GM23338 (cell line): Measurements from ENCODE around the gene NKAIN2. TPM values are rescaled to one million over a fixed set of nuclear protein-coding genes. Genes with fewer than 3 reads are reported as not detected.

Experiments
- ATAC-seq: fragments of 200-7000 bp; cut with Tn5 transposase; 3 replicates; pipeline ENCODE4 v1.9.1; 2020
- DNase-seq: peaks from one replicate; pipeline ENCODE4 v3.0.0-alpha.2; 2015; ENCODE audit warnings: low spot score
- H2AFZ ChIP-seq: fragments of 200-600 bp; sonication (generic); 2 replicates; pipeline ENCODE4 v1.8.0; 2016; ENCODE audit warnings: antibody characterized with exemption, mild to moderate bottlenecking, moderate library complexity
- H3F3A ChIP-seq: fragments of 200-600 bp; sonication (generic); replicated peaks from 2 replicates; pipeline ENCODE4 v1.8.0; 2017; ENCODE audit warnings: antibody characterized with exemption, mixed run types, low read depth
- H3K27ac ChIP-seq: fragments of 200-600 bp; sonication (generic); 2 replicates; pipeline ENCODE4 v1.6.1; 2016; ENCODE audit warnings: low read depth
- H3K27me3 ChIP-seq: fragments of 200-600 bp; sonication (generic); 2 replicates; pipeline ENCODE4 v1.8.0; 2016; ENCODE audit warnings: mild to moderate bottlenecking, mixed run types, moderate library complexity; ENCODE audit not compliant: insufficient read depth
- H3K36me3 ChIP-seq: fragments of 200-600 bp; sonication (generic); 2 replicates; pipeline ENCODE4 v1.8.0; 2016; ENCODE audit warnings: mild to moderate bottlenecking; ENCODE audit not compliant: insufficient read depth
- H3K4me1 ChIP-seq: fragments of 200-600 bp; sonication (generic); 2 replicates; pipeline ENCODE4 v1.8.0; 2016; ENCODE audit warnings: mild to moderate bottlenecking, moderate library complexity; ENCODE audit not compliant: insufficient read depth
- H3K4me2 ChIP-seq: fragments of 200-600 bp; sonication (generic); 2 replicates; pipeline ENCODE4 v1.7.1; 2017; ENCODE audit warnings: mixed run types
- H3K4me3 ChIP-seq: fragments of 200-600 bp; sonication (generic); 2 replicates; pipeline ENCODE4 v1.6.1; 2016; ENCODE audit warnings: mixed run types
- H3K79me2 ChIP-seq: fragments of 200-600 bp; sonication (generic); replicated peaks from 2 replicates; pipeline ENCODE4 v1.8.0; 2017; ENCODE audit warnings: mild to moderate bottlenecking; ENCODE audit not compliant: insufficient read depth
- H3K9me2 ChIP-seq: fragments of 200-600 bp; sonication (generic); 2 replicates; pipeline ENCODE4 v1.8.0; 2017; ENCODE audit not compliant: insufficient read depth
- H4K20me1 ChIP-seq: fragments of 200-600 bp; sonication (generic); replicated peaks from 2 replicates; pipeline ENCODE4 v1.8.0; 2017; ENCODE audit warnings: mild to moderate bottlenecking; ENCODE audit not compliant: insufficient read depth
- H3K27ac Mint-ChIP-seq: 2 replicates; pipeline ENCODE4 v1.8.0; 2020; ENCODE audit warnings: inconsistent platforms, mild to moderate bottlenecking, moderate library complexity, mixed read lengths
- H3K27me3 Mint-ChIP-seq: 3 replicates; pipeline ENCODE4 v1.8.0; 2022; ENCODE audit warnings: low read depth, mild to moderate bottlenecking, moderate library complexity, mixed read lengths, inconsistent platforms; ENCODE audit not compliant: insufficient read depth, poor library complexity
- H3K36me3 Mint-ChIP-seq: 3 replicates; pipeline ENCODE4 v1.8.0; 2021; ENCODE audit warnings: low read depth, mild to moderate bottlenecking, inconsistent platforms, moderate library complexity, mixed read lengths
- H3K4me1 Mint-ChIP-seq: 3 replicates; pipeline ENCODE4 v1.8.0; 2020; ENCODE audit warnings: mild to moderate bottlenecking, inconsistent platforms, mixed read lengths
- H3K4me3 Mint-ChIP-seq: 3 replicates; pipeline ENCODE4 v1.8.0; 2021; ENCODE audit warnings: moderate library complexity, mild to moderate bottlenecking, inconsistent platforms, mixed read lengths
- H3K9me3 Mint-ChIP-seq: 3 replicates; pipeline ENCODE4 v1.8.0; 2020; ENCODE audit warnings: moderate library complexity, mild to moderate bottlenecking, inconsistent platforms, mixed read lengths
- CREB1 ChIP-seq: fragments of 250-450 bp; sonication (Bioruptor Pico); IDR thresholded peaks from 2 replicates; pipeline ENCODE4 v1.5.0; 2020; ENCODE audit warnings: low read depth, mild to moderate bottlenecking, moderate library complexity
- JUNB ChIP-seq: IDR thresholded peaks from one replicate; pipeline ENCODE4 v1.6.1; 2016; ENCODE audit warnings: antibody characterized with exemption; ENCODE audit not compliant: unreplicated experiment
- NANOG ChIP-seq: IDR thresholded peaks from 2 replicates; pipeline ENCODE4 v1.6.1; 2016; ENCODE audit warnings: antibody characterized with exemption, borderline replicate concordance
- POLR2AphosphoS5 ChIP-seq: IDR thresholded peaks from 2 replicates; pipeline ENCODE4 v1.6.1; 2016; ENCODE audit warnings: antibody characterized with exemption, low read depth
- ZNF114 ChIP-seq: fragments of 250-450 bp; sonication (Bioruptor Pico); IDR thresholded peaks from 2 replicates; pipeline ENCODE4 v1.5.0; 2020; ENCODE audit warnings: mild to moderate bottlenecking, moderate library complexity
- ZNF331 ChIP-seq: fragments of 250-450 bp; sonication (Bioruptor Pico); IDR thresholded peaks from 2 replicates; pipeline ENCODE4 v1.5.0; 2020; ENCODE audit warnings: low read depth, mild to moderate bottlenecking, moderate library complexity
- long read RNA-seq: library from polyadenylated mRNA; unstranded; transcript quantifications from one replicate; pipeline ENCODE4 v2.0.0, GENCODE V29; 2020; ENCODE audit not compliant: unreplicated experiment
- polyA plus RNA-seq: library from polyadenylated mRNA; unstranded; fragments of >200 nt; fragmentation: Nextera tagmentation; extraction: Ambion mirVana; gene quantifications from 2 replicates; pipeline ENCODE4 v1.2.1, GENCODE V29; 2016
- total RNA-seq: library from RNA; depleted of rRNA; stranded (reverse); fragments of >200 nt; shearing (Covaris generic); gene quantifications from 2 replicates; pipeline ENCODE4 v1.2.3, GENCODE V29; 2014; rRNA removed
- TF ChIP-seq, protein P1 (sequence below): IDR thresholded peaks from 2 replicates; pipeline ENCODE4 v1.6.1; 2016; ENCODE audit warnings: antibody characterized with exemption
- TF ChIP-seq, protein P2 (sequence below): IDR thresholded peaks from one replicate; pipeline ENCODE4 v1.6.1; 2018; ENCODE audit warnings: antibody characterized with exemption; ENCODE audit not compliant: unreplicated experiment

Gene NKAIN2
- 1.1 TPM in 1 of 2 replicates, not detected in the other for total RNA-seq
- polyA plus RNA-seq = 0.39 TPM in 1 of 2 replicates, not detected in the other
- long read RNA-seq = 0 reads

- Mint-ChIP-seq H3K36me3 (no peaks in the 10 kb centered on the region), H3K4me3 (peak within 1 kb of the TSS; percentile 88), H3K4me1 (peaks cover 6% of the 10 kb centered on the region; the same call in 2 of the 3 replicates), H3K9me3 (no peaks in the 10 kb centered on the region), H3K27me3 (peaks cover 25% of the 10 kb centered on the region), H3K27ac (no peak within 1 kb of the TSS)
- H3F3A ChIP-seq = no peaks in the 10 kb centered on the region
- peak within 1 kb of the TSS; percentile 76 for H2AFZ ChIP-seq
- peak; percentile 52 for DNase-seq
- no peaks in the 10 kb centered on the region for H4K20me1 ChIP-seq
- H3K36me3 ChIP-seq = no peaks in the 10 kb centered on the region
- no peaks in the 10 kb centered on the region for H3K4me1 ChIP-seq
- peaks cover 46% of the 10 kb centered on the region for H3K27me3 ChIP-seq
- no peak within 1 kb of the TSS for H3K27ac ChIP-seq
- peak within 1 kb of the TSS; percentile 83 for H3K4me2 ChIP-seq
- no peaks in the 10 kb centered on the region for H3K79me2 ChIP-seq
- no peaks in the 10 kb centered on the region for H3K9me2 ChIP-seq
- peak; percentile 53 for ATAC-seq
- H3K4me3 ChIP-seq = peak within 1 kb of the TSS; percentile 85
- TF ChIP-seq, protein P1, sequence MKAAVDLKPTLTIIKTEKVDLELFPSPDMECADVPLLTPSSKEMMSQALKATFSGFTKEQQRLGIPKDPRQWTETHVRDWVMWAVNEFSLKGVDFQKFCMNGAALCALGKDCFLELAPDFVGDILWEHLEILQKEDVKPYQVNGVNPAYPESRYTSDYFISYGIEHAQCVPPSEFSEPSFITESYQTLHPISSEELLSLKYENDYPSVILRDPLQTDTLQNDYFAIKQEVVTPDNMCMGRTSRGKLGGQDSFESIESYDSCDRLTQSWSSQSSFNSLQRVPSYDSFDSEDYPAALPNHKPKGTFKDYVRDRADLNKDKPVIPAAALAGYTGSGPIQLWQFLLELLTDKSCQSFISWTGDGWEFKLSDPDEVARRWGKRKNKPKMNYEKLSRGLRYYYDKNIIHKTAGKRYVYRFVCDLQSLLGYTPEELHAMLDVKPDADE = no peak
- TF ChIP-seq, protein P2, sequence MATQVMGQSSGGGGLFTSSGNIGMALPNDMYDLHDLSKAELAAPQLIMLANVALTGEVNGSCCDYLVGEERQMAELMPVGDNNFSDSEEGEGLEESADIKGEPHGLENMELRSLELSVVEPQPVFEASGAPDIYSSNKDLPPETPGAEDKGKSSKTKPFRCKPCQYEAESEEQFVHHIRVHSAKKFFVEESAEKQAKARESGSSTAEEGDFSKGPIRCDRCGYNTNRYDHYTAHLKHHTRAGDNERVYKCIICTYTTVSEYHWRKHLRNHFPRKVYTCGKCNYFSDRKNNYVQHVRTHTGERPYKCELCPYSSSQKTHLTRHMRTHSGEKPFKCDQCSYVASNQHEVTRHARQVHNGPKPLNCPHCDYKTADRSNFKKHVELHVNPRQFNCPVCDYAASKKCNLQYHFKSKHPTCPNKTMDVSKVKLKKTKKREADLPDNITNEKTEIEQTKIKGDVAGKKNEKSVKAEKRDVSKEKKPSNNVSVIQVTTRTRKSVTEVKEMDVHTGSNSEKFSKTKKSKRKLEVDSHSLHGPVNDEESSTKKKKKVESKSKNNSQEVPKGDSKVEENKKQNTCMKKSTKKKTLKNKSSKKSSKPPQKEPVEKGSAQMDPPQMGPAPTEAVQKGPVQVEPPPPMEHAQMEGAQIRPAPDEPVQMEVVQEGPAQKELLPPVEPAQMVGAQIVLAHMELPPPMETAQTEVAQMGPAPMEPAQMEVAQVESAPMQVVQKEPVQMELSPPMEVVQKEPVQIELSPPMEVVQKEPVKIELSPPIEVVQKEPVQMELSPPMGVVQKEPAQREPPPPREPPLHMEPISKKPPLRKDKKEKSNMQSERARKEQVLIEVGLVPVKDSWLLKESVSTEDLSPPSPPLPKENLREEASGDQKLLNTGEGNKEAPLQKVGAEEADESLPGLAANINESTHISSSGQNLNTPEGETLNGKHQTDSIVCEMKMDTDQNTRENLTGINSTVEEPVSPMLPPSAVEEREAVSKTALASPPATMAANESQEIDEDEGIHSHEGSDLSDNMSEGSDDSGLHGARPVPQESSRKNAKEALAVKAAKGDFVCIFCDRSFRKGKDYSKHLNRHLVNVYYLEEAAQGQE = no peak
- TF ChIP-seq JUNB (no peak), NANOG (no peak), ZNF114 (CRISPR knock-in tag) (no peak), ZNF331 (CRISPR knock-in tag) (no peak), POLR2AphosphoS5 (no peak)
These were observed at the start of gene NKAIN2 for GRCh38 chr6:123803504-123804013. NKAIN2 (plus strand) TSS chr6:123803865.

GRCh38 chr6:123759472-123759871 lies 44.2 kb upstream of the NKAIN2 start:
- H3K9me3 Mint-ChIP-seq = peaks cover 2% of the 10 kb centered on the region; the same call in 1 of the 3 replicates
- H3K79me2 ChIP-seq = no peaks in the 10 kb centered on the region
- H3K27me3 Mint-ChIP-seq = no peaks in the 10 kb centered on the region
- H3K27ac Mint-ChIP-seq = no peak overlapping the region
- no peaks in the 10 kb centered on the region for H3K36me3 ChIP-seq
- no peak overlapping the region for H3K27ac ChIP-seq
- H3F3A ChIP-seq = no peaks in the 10 kb centered on the region
- peaks cover 2% of the 10 kb centered on the region; the same call in 1 of the 2 replicates for H3K4me1 ChIP-seq
- TF ChIP-seq ZNF331 (CRISPR knock-in tag) = no peak
- TF ChIP-seq, protein P1 = no peak
- TF ChIP-seq JUNB = no peak
- TF ChIP-seq CREB1 (CRISPR knock-in tag) = no peak
- H3K4me3 Mint-ChIP-seq = no peak overlapping the region
- H3K36me3 Mint-ChIP-seq = peaks cover 5% of the 10 kb centered on the region; the same call in 2 of the 3 replicates
- H2AFZ ChIP-seq = no peak overlapping the region
- H3K9me2 ChIP-seq = peaks cover 7% of the 10 kb centered on the region; the same call in 1 of the 2 replicates
- H3K27me3 ChIP-seq = no peaks in the 10 kb centered on the region
- no peak overlapping the region for H3K4me3 ChIP-seq
- no peaks in the 10 kb centered on the region for H4K20me1 ChIP-seq
- no peak for DNase-seq
- no peak overlapping the region for H3K4me2 ChIP-seq
- ATAC-seq = no peak
- peaks cover under 1% of the 10 kb centered on the region; the same call in 1 of the 3 replicates for H3K4me1 Mint-ChIP-seq
